Measurements from ENCODE around the gene FKBP6.
A peak's percentile ranks its signal among the peaks of the same experiment; 100 is the strongest.

Gene FKBP6

GRCh38 chr7:73343671-73344380 lies 15.9 kb downstream of the FKBP6 start:
- 91% methylated on average over 7 of the region's 7 CpGs for WGBS
- no peak overlapping the region for H2BK120ac ChIP-seq (ENCODE audit: low read depth, low read length)
- peaks cover 7% of the 10 kb centered on the region for H3K4me1 ChIP-seq (ENCODE audit: control insufficient read depth, insufficient read depth, low read depth, low read length)

GRCh38 chr7:73345538-73345937 lies 17.6 kb downstream of the FKBP6 start:
- Histone ChIP-seq H3K23ac (ENCODE audit: low read length in 2 of 2) (no peak overlapping the region), H2BK15ac (ENCODE audit: low read depth, poor library complexity, severe bottlenecking) (no peak overlapping the region), H4K91ac (ENCODE audit: low read length) (no peak overlapping the region), H2BK5ac (ENCODE audit: low read depth, low read length, poor library complexity, severe bottlenecking) (no peak overlapping the region), H3K79me1 (replicated peaks; ENCODE audit: low read length, poor library complexity, severe bottlenecking) (no peaks in the 10 kb centered on the region), H3K4ac (ENCODE audit: low read depth in 1 of 2, low read length in 2 of 2) (no peak overlapping the region), H3K14ac (ENCODE audit: low read length in 2 of 2) (no peak overlapping the region), H2AFZ (ENCODE audit: low read depth, low read length) (no peak overlapping the region), H3K36me3 (ENCODE audit: control insufficient read depth in 1 of 2, insufficient read depth in 2 of 2, low read depth in 1 of 2, low read length in 2 of 2) (no peaks in the 10 kb centered on the region), H3K4me3 (ENCODE audit: insufficient read depth in 1 of 2, low read depth in 1 of 2, low read length in 2 of 2) (no peak overlapping the region), H2BK12ac (ENCODE audit: low read length in 2 of 2) (no peak overlapping the region), H3K9ac (ENCODE audit: low read length) (no peak overlapping the region), H3K27ac (ENCODE audit: low read length, poor library complexity, severe bottlenecking) (no peak overlapping the region), H3K4me2 (ENCODE audit: low read length, poor library complexity, severe bottlenecking) (no peak overlapping the region), H3K27me3 (ENCODE audit: control insufficient read depth in 1 of 2, insufficient read depth in 1 of 2, low read length in 2 of 2) (peaks cover 0 to 30% of the 10 kb centered on the region in 2 experiments), H3K4me1 (ENCODE audit: control insufficient read depth, insufficient read depth, low read depth, low read length) (peaks cover 7% of the 10 kb centered on the region), H4K8ac (ENCODE audit: low read length) (no peak overlapping the region), H3K9me3 (ENCODE audit: control insufficient read depth, low read length) (no peaks in the 10 kb centered on the region), H2BK120ac (ENCODE audit: low read depth, low read length) (no peak overlapping the region), H2AK5ac (ENCODE audit: low read length, severe bottlenecking) (no peak overlapping the region), H3K18ac (ENCODE audit: low read depth in 1 of 2, low read length in 2 of 2) (no peak overlapping the region)
- no peak for DNase-seq
- 95% methylated on average over 4 of the region's 4 CpGs for WGBS

More at GRCh38 chr7:73343671-73344380, 15.9 kb downstream of the FKBP6 start:
- no peak overlapping the region for H3K14ac ChIP-seq (ENCODE audit: low read length in 2 of 2)
- H3K79me1 ChIP-seq (replicated peaks; ENCODE audit: low read length, poor library complexity, severe bottlenecking), result no peaks in the 10 kb centered on the region
- H3K23ac ChIP-seq (ENCODE audit: low read length in 2 of 2), result no peak overlapping the region
- no peak overlapping the region for H3K27ac ChIP-seq (ENCODE audit: low read length, poor library complexity, severe bottlenecking)
- no peak overlapping the region for H2AFZ ChIP-seq (ENCODE audit: low read depth, low read length)
- no peak overlapping the region for H2BK12ac ChIP-seq (ENCODE audit: low read length in 2 of 2)
- no peak overlapping the region for H3K18ac ChIP-seq (ENCODE audit: low read depth in 1 of 2, low read length in 2 of 2)
- H4K8ac ChIP-seq (ENCODE audit: low read length), result no peak overlapping the region
- H2BK5ac ChIP-seq (ENCODE audit: low read depth, low read length, poor library complexity, severe bottlenecking), result no peak overlapping the region
- H3K36me3 ChIP-seq (ENCODE audit: control insufficient read depth in 1 of 2, insufficient read depth in 2 of 2, low read depth in 1 of 2, low read length in 2 of 2), result no peaks in the 10 kb centered on the region
- H3K4me3 ChIP-seq (ENCODE audit: insufficient read depth in 1 of 2, low read depth in 1 of 2, low read length in 2 of 2), result no peak overlapping the region
- H3K9ac ChIP-seq (ENCODE audit: low read length), result no peak overlapping the region
- H2BK15ac ChIP-seq (ENCODE audit: low read depth, poor library complexity, severe bottlenecking), result no peak overlapping the region
- H2AK5ac ChIP-seq (ENCODE audit: low read length, severe bottlenecking), result no peak overlapping the region
- no peak overlapping the region for H3K4me2 ChIP-seq (ENCODE audit: low read length, poor library complexity, severe bottlenecking)
- peaks cover 0 to 37% of the 10 kb centered on the region in 2 experiments for H3K27me3 ChIP-seq (ENCODE audit: control insufficient read depth in 1 of 2, insufficient read depth in 1 of 2, low read length in 2 of 2)
- no peak overlapping the region for H4K91ac ChIP-seq (ENCODE audit: low read length)
- no peaks in the 10 kb centered on the region for H3K9me3 ChIP-seq (ENCODE audit: control insufficient read depth, low read length)
- no peak for DNase-seq
- H3K4ac ChIP-seq (ENCODE audit: low read depth in 1 of 2, low read length in 2 of 2), result no peak overlapping the region

GRCh38 chr7:73345951-73346350 lies 18.0 kb downstream of the FKBP6 start:
- Histone ChIP-seq H3K14ac (ENCODE audit: low read length in 2 of 2) (peak overlapping the region in 1 of 2 experiments; percentile 83), H3K9ac (ENCODE audit: low read length) (no peak overlapping the region), H3K4me2 (ENCODE audit: low read length, poor library complexity, severe bottlenecking) (no peak overlapping the region), H2AFZ (ENCODE audit: low read depth, low read length) (peak overlapping the region; percentile 37), H3K4me3 (ENCODE audit: insufficient read depth in 1 of 2, low read depth in 1 of 2, low read length in 2 of 2) (no peak overlapping the region), H3K4me1 (ENCODE audit: control insufficient read depth, insufficient read depth, low read depth, low read length) (peaks cover 7% of the 10 kb centered on the region), H3K23ac (ENCODE audit: low read length in 2 of 2) (peak overlapping the region in 1 of 2 experiments; percentile 85), H2BK15ac (ENCODE audit: low read depth, poor library complexity, severe bottlenecking) (no peak overlapping the region), H2BK12ac (ENCODE audit: low read length in 2 of 2) (no peak overlapping the region), H3K9me3 (ENCODE audit: control insufficient read depth, low read length) (no peaks in the 10 kb centered on the region), H3K27me3 (ENCODE audit: control insufficient read depth in 1 of 2, insufficient read depth in 1 of 2, low read length in 2 of 2) (peaks cover 0 to 30% of the 10 kb centered on the region in 2 experiments), H3K27ac (ENCODE audit: low read length, poor library complexity, severe bottlenecking) (no peak overlapping the region), H3K36me3 (ENCODE audit: control insufficient read depth in 1 of 2, insufficient read depth in 2 of 2, low read depth in 1 of 2, low read length in 2 of 2) (no peaks in the 10 kb centered on the region), H4K91ac (ENCODE audit: low read length) (no peak overlapping the region), H4K8ac (ENCODE audit: low read length) (no peak overlapping the region), H3K79me1 (replicated peaks; ENCODE audit: low read length, poor library complexity, severe bottlenecking) (no peaks in the 10 kb centered on the region), H2BK120ac (ENCODE audit: low read depth, low read length) (no peak overlapping the region), H3K18ac (ENCODE audit: low read depth in 1 of 2, low read length in 2 of 2) (no peak overlapping the region), H2AK5ac (ENCODE audit: low read length, severe bottlenecking) (no peak overlapping the region), H2BK5ac (ENCODE audit: low read depth, low read length, poor library complexity, severe bottlenecking) (no peak overlapping the region), H3K4ac (ENCODE audit: low read depth in 1 of 2, low read length in 2 of 2) (no peak overlapping the region)
- 62% methylated on average over 8 of the region's 8 CpGs for WGBS
- no peak for DNase-seq

- H3K4ac ChIP-seq (ENCODE audit: low read depth in 1 of 2, low read length in 2 of 2), result no peak overlapping the region
- no peak overlapping the region for H3K4me3 ChIP-seq (ENCODE audit: insufficient read depth in 1 of 2, low read depth in 1 of 2, low read length in 2 of 2)
- no peak overlapping the region for H3K27ac ChIP-seq (ENCODE audit: low read length, poor library complexity, severe bottlenecking)
- no peak overlapping the region for H3K23ac ChIP-seq (ENCODE audit: low read length in 2 of 2)
- DNase-seq, result no peak
- H3K4me1 ChIP-seq (ENCODE audit: control insufficient read depth, insufficient read depth, low read depth, low read length), result peaks cover 4% of the 10 kb centered on the region
- H2BK12ac ChIP-seq (ENCODE audit: low read length in 2 of 2), result no peak overlapping the region
- H2AK5ac ChIP-seq (ENCODE audit: low read length, severe bottlenecking), result no peak overlapping the region
- H3K9ac ChIP-seq (ENCODE audit: low read length), result no peak overlapping the region
- H3K79me1 ChIP-seq (replicated peaks; ENCODE audit: low read length, poor library complexity, severe bottlenecking), result no peaks in the 10 kb centered on the region
- H3K9me3 ChIP-seq (ENCODE audit: control insufficient read depth, low read length), result peaks cover 8% of the 10 kb centered on the region
- no peak overlapping the region for H3K4me2 ChIP-seq (ENCODE audit: low read length, poor library complexity, severe bottlenecking)
- no peak overlapping the region for H4K91ac ChIP-seq (ENCODE audit: low read length)
- no peak overlapping the region for H4K8ac ChIP-seq (ENCODE audit: low read length)
- H2BK5ac ChIP-seq (ENCODE audit: low read depth, low read length, poor library complexity, severe bottlenecking), result no peak overlapping the region
- H3K27me3 ChIP-seq (ENCODE audit: control insufficient read depth in 1 of 2, insufficient read depth in 1 of 2, low read length in 2 of 2), result peaks cover 0 to 49% of the 10 kb centered on the region in 2 experiments
- no peak overlapping the region for H2AFZ ChIP-seq (ENCODE audit: low read depth, low read length)
- no peak overlapping the region for H3K14ac ChIP-seq (ENCODE audit: low read length in 2 of 2)
- WGBS, result 89% methylated on average over 4 of the region's 6 CpGs
- no peak overlapping the region for H2BK15ac ChIP-seq (ENCODE audit: low read depth, poor library complexity, severe bottlenecking)
- H2BK120ac ChIP-seq (ENCODE audit: low read depth, low read length), result no peak overlapping the region
- H3K36me3 ChIP-seq (ENCODE audit: control insufficient read depth in 1 of 2, insufficient read depth in 2 of 2, low read depth in 1 of 2, low read length in 2 of 2), result no peaks in the 10 kb centered on the region
- H3K18ac ChIP-seq (ENCODE audit: low read depth in 1 of 2, low read length in 2 of 2), result no peak overlapping the region
Observed at GRCh38 chr7:73349763-73350162, 21.8 kb downstream of the FKBP6 start.
